ENCODE data around the gene BDP1.
"Not testable (repeated sequence)": the region's sequence is repeated elsewhere in the genome, so short reads cannot be mapped to it uniquely, and the experiment has no call there.

Gene BDP1

DNA sequence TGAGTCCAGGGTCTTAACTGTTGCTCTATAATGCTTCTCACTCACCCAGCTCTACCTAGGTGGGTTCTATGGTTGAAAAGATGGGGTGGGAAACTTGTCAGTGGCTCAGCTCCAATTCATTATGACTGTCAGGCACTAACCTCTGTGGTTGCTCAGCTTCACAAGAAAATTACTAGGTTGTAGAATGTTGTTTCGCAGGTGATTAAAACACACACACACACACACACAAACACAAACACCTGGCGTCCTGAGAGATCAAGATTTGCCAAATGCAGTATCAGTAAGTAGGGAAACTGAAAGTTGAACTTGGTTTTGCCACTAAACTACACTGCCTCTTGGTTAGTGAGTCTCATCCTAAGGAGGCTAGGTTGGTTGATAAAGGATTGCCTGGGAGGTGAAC is 134.5 kb downstream of the BDP1 start:
- Histone ChIP-seq H3K27ac (ENCODE audit: low read length) (no peak overlapping the region), H3K4me1 (ENCODE audit: control insufficient read depth in 1 of 2, insufficient read depth in 2 of 2, low read length in 2 of 2) (peaks cover 0 to 22% of the 10 kb centered on the region in 2 donors), H3K9me3 (ENCODE audit: control insufficient read depth in 1 of 2, low read length in 2 of 2) (no peaks in the 10 kb centered on the region), H3K36me3 (ENCODE audit: control insufficient read depth in 1 of 2, insufficient read depth in 2 of 2, low read length in 2 of 2) (peaks cover 0 to 4% of the 10 kb centered on the region in 2 donors), H3K27me3 (ENCODE audit: low read depth, low read length) (no peaks in the 10 kb centered on the region), H3K4me3 (ENCODE audit: low read depth in 1 of 2, low read length in 2 of 2) (no peak overlapping the region)

DNA sequence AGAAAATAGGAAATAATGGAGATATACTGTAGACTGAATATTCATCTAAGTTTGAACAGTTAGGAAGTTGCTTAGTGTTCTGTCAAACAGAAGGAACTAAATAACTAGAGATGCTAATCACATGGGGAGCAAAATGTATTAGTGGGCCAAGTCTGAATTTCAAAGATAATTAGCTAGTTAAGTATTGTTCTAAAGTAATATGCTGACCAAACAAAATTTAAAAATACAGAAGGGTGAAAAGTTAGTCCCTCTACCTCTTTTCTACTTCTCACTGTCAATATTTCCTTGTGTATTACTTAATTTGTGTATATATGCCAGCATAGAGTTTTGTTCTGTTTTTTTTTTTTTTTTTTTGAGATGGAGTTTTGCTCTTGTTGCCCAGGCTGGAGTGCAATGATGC is 135.6 kb downstream of the BDP1 start:
- no peaks in the 10 kb centered on the region for H3K27me3 ChIP-seq (ENCODE audit: low read depth, low read length)
- H3K27ac ChIP-seq (ENCODE audit: low read length): no peak overlapping the region
- no peaks in the 10 kb centered on the region for H3K9me3 ChIP-seq (ENCODE audit: control insufficient read depth in 1 of 2, low read length in 2 of 2)
- H3K4me3 ChIP-seq (ENCODE audit: low read depth in 1 of 2, low read length in 2 of 2): no peak overlapping the region
- peaks cover 0 to 21% of the 10 kb centered on the region in 2 donors for H3K4me1 ChIP-seq (ENCODE audit: control insufficient read depth in 1 of 2, insufficient read depth in 2 of 2, low read length in 2 of 2)
- peaks cover 4% of the 10 kb centered on the region in 2 donors for H3K36me3 ChIP-seq (ENCODE audit: control insufficient read depth in 1 of 2, insufficient read depth in 2 of 2, low read length in 2 of 2)

- H3K4me1 ChIP-seq (ENCODE audit: control insufficient read depth in 1 of 2, insufficient read depth in 2 of 2, low read length in 2 of 2): no peaks in the 10 kb centered on the region
- no peaks in the 10 kb centered on the region for H3K27me3 ChIP-seq (ENCODE audit: low read depth, low read length)
- no peaks in the 10 kb centered on the region for H3K9me3 ChIP-seq (ENCODE audit: control insufficient read depth in 1 of 2, low read length in 2 of 2)
- peaks cover 27 to 41% of the 10 kb centered on the region in 2 donors for H3K36me3 ChIP-seq (ENCODE audit: control insufficient read depth in 1 of 2, insufficient read depth in 2 of 2, low read length in 2 of 2)
- H3K27ac ChIP-seq (ENCODE audit: low read length): no peak overlapping the region
- H3K4me3 ChIP-seq (ENCODE audit: low read depth in 1 of 2, low read length in 2 of 2): no peak overlapping the region
Measured at GRCh38 chr5:71596169-71596568, 140.7 kb downstream of the BDP1 start.

GRCh38 chr5:71597001-71597400 is 141.6 kb downstream of the BDP1 start:
- peaks cover 27 to 47% of the 10 kb centered on the region in 2 donors for H3K36me3 ChIP-seq (ENCODE audit: control insufficient read depth in 1 of 2, insufficient read depth in 2 of 2, low read length in 2 of 2)
- H3K27me3 ChIP-seq (ENCODE audit: low read depth, low read length): no peaks in the 10 kb centered on the region

DNA sequence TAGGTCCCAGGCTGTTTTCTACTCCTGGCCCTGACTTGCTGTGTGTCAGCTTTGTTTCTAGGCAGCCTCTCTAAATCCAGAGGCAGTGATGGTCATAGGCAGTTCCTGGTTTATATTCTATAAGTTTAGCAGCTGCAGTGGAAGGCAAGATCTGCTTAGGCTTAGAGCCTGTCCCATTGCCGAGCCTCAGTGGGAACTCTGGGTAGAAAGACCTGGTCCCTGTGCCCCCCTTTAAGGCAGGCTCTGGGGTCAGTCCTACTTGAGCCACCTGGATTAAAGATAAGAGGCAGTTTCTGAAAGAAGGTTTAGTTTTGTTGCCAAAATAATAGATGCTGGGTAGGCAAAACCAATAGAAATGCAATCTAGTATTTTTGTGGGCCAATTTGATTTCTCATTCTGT is 145.3 kb downstream of the BDP1 start:
- Histone ChIP-seq H3K27ac (ENCODE audit: low read length) (peak overlapping the region; percentile 3), H3K27me3 (ENCODE audit: low read depth, low read length) (no peaks in the 10 kb centered on the region), H3K36me3 (ENCODE audit: control insufficient read depth in 1 of 2, insufficient read depth in 2 of 2, low read length in 2 of 2) (peaks cover 35 to 61% of the 10 kb centered on the region in 2 donors), H3K4me1 (ENCODE audit: control insufficient read depth in 1 of 2, insufficient read depth in 2 of 2, low read length in 2 of 2) (no peaks in the 10 kb centered on the region), H3K9me3 (ENCODE audit: control insufficient read depth in 1 of 2, low read length in 2 of 2) (no peaks in the 10 kb centered on the region), H3K4me3 (ENCODE audit: low read depth in 1 of 2, low read length in 2 of 2) (no peak overlapping the region)

More at GRCh38 chr5:71597001-71597400, 141.6 kb downstream of the BDP1 start:
- H3K4me1 ChIP-seq (ENCODE audit: control insufficient read depth in 1 of 2, insufficient read depth in 2 of 2, low read length in 2 of 2): no peaks in the 10 kb centered on the region
- H3K9me3 ChIP-seq (ENCODE audit: control insufficient read depth in 1 of 2, low read length in 2 of 2): no peaks in the 10 kb centered on the region
- no peak overlapping the region for H3K27ac ChIP-seq (ENCODE audit: low read length)
- H3K4me3 ChIP-seq (ENCODE audit: low read depth in 1 of 2, low read length in 2 of 2): no peak overlapping the region

DNA sequence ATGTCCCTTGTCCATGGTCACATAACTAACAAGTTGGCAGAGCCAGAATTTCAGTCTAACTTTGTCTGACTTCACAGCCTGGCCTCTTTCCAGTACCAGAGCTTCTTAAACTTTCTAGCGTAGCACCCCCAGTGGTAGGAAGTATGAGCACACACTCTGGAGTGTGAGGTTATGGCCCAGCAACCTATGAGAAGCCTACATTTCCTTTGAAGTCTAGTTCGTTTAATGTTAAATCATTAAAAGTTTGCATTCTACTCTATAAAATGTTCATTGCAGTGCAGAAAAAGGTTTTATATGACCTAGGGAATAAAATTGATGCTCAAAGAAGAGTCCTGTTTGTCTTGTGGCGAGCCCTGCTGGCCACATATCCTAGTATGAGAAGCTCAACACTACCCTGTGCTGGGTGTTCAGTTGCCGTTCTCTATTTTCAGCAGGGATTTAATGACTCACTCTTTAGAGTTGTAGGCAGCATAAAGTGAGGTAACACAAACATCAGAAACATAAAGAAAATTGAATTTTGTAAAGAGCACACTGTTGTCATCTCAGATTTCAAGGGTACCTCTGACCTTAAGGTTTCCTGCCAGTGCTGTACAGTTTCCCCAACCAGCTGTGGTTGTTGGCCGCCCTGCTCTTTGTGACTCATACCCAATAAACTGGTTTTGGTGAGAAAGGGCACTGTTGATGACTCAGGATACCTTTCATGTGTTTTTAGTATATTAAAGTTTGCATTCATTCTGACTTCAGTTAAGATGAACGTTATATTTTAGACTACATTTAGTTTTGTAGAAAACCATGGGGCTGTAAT is 146.0 kb downstream of the BDP1 start:
- peaks cover 29 to 58% of the 10 kb centered on the region in 2 donors for H3K36me3 ChIP-seq (ENCODE audit: control insufficient read depth in 1 of 2, insufficient read depth in 2 of 2, low read length in 2 of 2)
- no peaks in the 10 kb centered on the region for H3K9me3 ChIP-seq (ENCODE audit: control insufficient read depth in 1 of 2, low read length in 2 of 2)
- H3K27ac ChIP-seq (ENCODE audit: low read length): peak overlapping the region; percentile 3
- no peak overlapping the region for H3K4me3 ChIP-seq (ENCODE audit: low read depth in 1 of 2, low read length in 2 of 2)
- H3K27me3 ChIP-seq (ENCODE audit: low read depth, low read length): no peaks in the 10 kb centered on the region
- no peaks in the 10 kb centered on the region for H3K4me1 ChIP-seq (ENCODE audit: control insufficient read depth in 1 of 2, insufficient read depth in 2 of 2, low read length in 2 of 2)

- H3K36me3 ChIP-seq (ENCODE audit: control insufficient read depth in 1 of 2, insufficient read depth in 2 of 2, low read length in 2 of 2); H3K9me3 ChIP-seq (ENCODE audit: control insufficient read depth in 1 of 2, low read length in 2 of 2): not testable (repeated sequence)
Measured at GRCh38 chr5:71609916-71610315, 154.5 kb downstream of the BDP1 start.

DNA sequence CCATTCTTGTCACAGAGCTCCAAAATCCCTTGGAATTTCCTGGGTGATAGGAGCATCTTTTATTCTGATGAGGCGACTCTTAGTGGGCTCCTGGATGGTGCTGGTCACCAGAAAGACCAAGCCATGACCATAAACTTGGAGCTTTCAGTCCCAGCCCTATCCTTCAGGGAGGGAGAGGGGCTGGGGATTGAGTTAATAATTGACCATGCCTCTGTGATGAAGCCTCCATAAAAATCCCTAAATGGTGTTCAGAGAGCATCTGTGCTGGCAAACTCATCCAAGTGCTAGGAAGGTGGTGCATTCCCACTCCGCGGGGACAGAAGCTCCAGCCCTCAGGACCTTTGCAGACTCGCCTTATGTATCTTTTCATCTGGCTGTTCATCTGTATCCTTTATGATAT is 160.4 kb downstream of the BDP1 start:
- Histone ChIP-seq H3K4me1 (ENCODE audit: control insufficient read depth in 1 of 2, insufficient read depth in 2 of 2, low read length in 2 of 2) (no peaks in the 10 kb centered on the region), H3K27me3 (ENCODE audit: low read depth, low read length) (no peaks in the 10 kb centered on the region), H3K27ac (ENCODE audit: low read length) (no peak overlapping the region), H3K36me3 (ENCODE audit: control insufficient read depth in 1 of 2, insufficient read depth in 2 of 2, low read length in 2 of 2) (peaks cover 15 to 22% of the 10 kb centered on the region in 2 donors), H3K4me3 (ENCODE audit: low read depth in 1 of 2, low read length in 2 of 2) (no peak overlapping the region), H3K9me3 (ENCODE audit: control insufficient read depth in 1 of 2, low read length in 2 of 2) (no peaks in the 10 kb centered on the region)

More at GRCh38 chr5:71609916-71610315, 154.5 kb downstream of the BDP1 start:
- not testable (repeated sequence) for H3K4me3 ChIP-seq (ENCODE audit: low read depth in 1 of 2, low read length in 2 of 2); H3K4me1 ChIP-seq (ENCODE audit: control insufficient read depth in 1 of 2, insufficient read depth in 2 of 2, low read length in 2 of 2); H3K27ac ChIP-seq (ENCODE audit: low read length); H3K27me3 ChIP-seq (ENCODE audit: low read depth, low read length)

Data from muscle layer of duodenum (tissue), 2 donors.